Esophagus (tissue), 2 donors: Measurements from ENCODE around the gene PRR11. TPM values are rescaled to one million over a fixed set of nuclear protein-coding genes. Genes with fewer than 3 reads are reported as not detected.

Experiments
- H3K27ac ChIP-seq, 2 donors: one replicate each; pipeline ENCODE4 v1.5.1; 2013; ENCODE audit warnings: low read depth in 2 of 2, mild to moderate bottlenecking in 2 of 2, inconsistent platforms in 1 of 2, low read length in 1 of 2, moderate library complexity in 1 of 2
- H3K27me3 ChIP-seq, 2 donors: one replicate each; pipeline ENCODE4 v1.6.1; 2013; ENCODE audit warnings: low read length in 2 of 2, control low read depth in 1 of 2, mild to moderate bottlenecking in 1 of 2; ENCODE audit not compliant: insufficient read depth in 2 of 2, control insufficient read depth in 1 of 2
- H3K36me3 ChIP-seq, 2 donors: one replicate each; pipeline ENCODE4 v1.6.1; 2013; ENCODE audit warnings: low read length in 1 of 2; ENCODE audit not compliant: control insufficient read depth in 2 of 2, insufficient read depth in 2 of 2
- H3K4me1 ChIP-seq, 2 donors: one replicate each; pipeline ENCODE4 v1.6.1; 2013; ENCODE audit warnings: low read length in 1 of 2; ENCODE audit not compliant: control insufficient read depth in 2 of 2, insufficient read depth in 2 of 2
- H3K4me3 ChIP-seq, 2 donors: one replicate each; pipeline ENCODE4 v1.5.1; 2013; ENCODE audit warnings: low read length in 2 of 2, mild to moderate bottlenecking in 2 of 2, low read depth in 1 of 2, moderate library complexity in 1 of 2
- H3K9me3 ChIP-seq, 2 donors: one replicate each; pipeline ENCODE4 v1.6.1; 2013; ENCODE audit warnings: mild to moderate bottlenecking in 2 of 2, low read depth in 1 of 2, low read length in 1 of 2, moderate library complexity in 1 of 2; ENCODE audit not compliant: control insufficient read depth in 2 of 2, insufficient read depth in 1 of 2
- WGBS, 2 donors: extraction: QIAGEN DNeasy Blood & Tissue Kit; methylation state at CpG; one replicate each; pipeline ENCODE4 v1.1.7; 2013; 5-methylcytosine and 5-hydroxymethylcytosine counted together
- polyA plus RNA-seq, 2 donors: library from polyadenylated mRNA; stranded (reverse); fragments of 200-250 nt; gene quantifications; one replicate each; pipeline ENCODE4 v1.2.3, GENCODE V29; 2013
- donor health status: healthy with polysubstance abuse.
- donor health status: Bipolar disorder and iron deficiency.

Gene PRR11
- polyA plus RNA-seq, 2 donors = 2.7 to 4.4 TPM

DNA sequence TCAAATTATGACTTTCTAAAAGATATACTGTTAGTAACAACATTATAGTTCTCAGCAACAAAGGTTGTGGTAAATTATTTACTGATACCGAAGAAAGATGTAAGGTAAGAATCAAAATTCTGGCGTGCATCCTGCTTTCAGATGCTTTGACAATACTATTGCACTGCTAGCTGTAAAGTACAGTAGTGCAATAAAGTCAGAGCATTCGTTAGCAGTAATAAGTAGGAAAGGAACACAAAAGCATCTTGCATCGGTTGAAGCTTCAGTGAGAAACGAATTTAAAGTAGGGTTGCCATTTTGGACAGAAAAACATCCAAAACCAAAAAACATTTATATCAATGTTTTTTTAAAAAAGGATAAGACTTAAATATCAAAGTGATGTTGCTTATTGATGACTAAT, 4.5 kb upstream of the PRR11 start:
- H3K27me3 ChIP-seq = no peaks in the 10 kb centered on the region
- H3K27ac ChIP-seq = no peak overlapping the region
- no peaks in the 10 kb centered on the region for H3K4me1 ChIP-seq
- H3K9me3 ChIP-seq = no peaks in the 10 kb centered on the region
- 56 to 81% methylated on average over 5 of the region's 5 CpGs for WGBS, 2 donors
- no peak overlapping the region for H3K4me3 ChIP-seq
- no peaks in the 10 kb centered on the region for H3K36me3 ChIP-seq

GRCh38 chr17:59151591-59151990, 4.0 kb upstream of the PRR11 start:
- no peak overlapping the region for H3K4me3 ChIP-seq
- WGBS, 2 donors = 65 to 81% methylated on average over 1 of the region's 1 CpG
- no peaks in the 10 kb centered on the region for H3K9me3 ChIP-seq
- no peaks in the 10 kb centered on the region for H3K4me1 ChIP-seq
- H3K27me3 ChIP-seq = no peaks in the 10 kb centered on the region
- H3K36me3 ChIP-seq = no peaks in the 10 kb centered on the region
- H3K27ac ChIP-seq = no peak overlapping the region

DNA sequence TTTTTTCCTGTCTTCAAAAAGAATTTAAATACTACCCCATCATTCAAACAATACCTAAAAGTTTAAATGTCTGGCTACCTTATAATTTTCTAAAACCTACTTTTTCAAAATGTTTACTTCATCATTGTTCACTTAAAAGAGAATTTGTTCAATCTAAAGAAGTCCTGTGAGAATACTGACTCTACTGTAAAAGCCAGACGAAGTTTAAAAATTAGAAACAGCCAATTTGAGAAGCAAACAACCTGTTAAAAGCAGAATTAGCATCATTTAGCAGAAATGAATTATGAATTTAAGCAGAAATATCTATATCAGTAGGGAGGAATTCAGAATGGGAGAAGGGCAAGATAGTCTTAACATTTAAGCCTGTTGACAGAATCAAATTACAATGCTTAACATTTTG, 2.6 kb upstream of the PRR11 start:
- H3K9me3 ChIP-seq = no peaks in the 10 kb centered on the region
- no peaks in the 10 kb centered on the region for H3K27me3 ChIP-seq
- no peaks in the 10 kb centered on the region for H3K36me3 ChIP-seq
- H3K4me3 ChIP-seq = peak overlapping the region in 1 of 2 donors; percentile 78
- H3K27ac ChIP-seq = no peak overlapping the region
- H3K4me1 ChIP-seq = no peaks in the 10 kb centered on the region
- 45 to 52% methylated on average over 1 of the region's 1 CpG for WGBS, 2 donors

DNA sequence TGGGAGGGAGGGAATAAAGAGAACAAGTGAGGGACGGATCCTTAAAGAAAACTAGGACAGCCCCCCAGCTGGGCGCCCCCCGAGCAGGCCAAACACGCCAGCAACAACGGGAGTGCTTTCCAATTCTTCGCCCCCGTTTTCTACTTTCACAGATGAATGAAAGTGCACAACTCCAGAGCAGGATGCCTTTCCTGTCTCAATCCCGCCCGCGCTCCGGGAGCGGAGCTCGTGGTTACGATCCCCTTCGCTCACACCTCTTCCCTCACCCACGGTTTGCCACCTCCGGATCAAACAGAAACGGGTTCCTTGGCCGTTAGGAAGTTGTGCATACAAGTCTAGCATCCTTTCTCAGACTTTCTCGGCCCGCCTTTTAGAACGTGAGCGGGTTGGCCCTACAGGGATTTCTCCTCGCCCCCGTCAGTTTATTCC, 1.2 kb upstream of the PRR11 start:
- peak overlapping the region; percentile 79 to 94 for H3K27ac ChIP-seq
- no peaks in the 10 kb centered on the region for H3K27me3 ChIP-seq
- no peaks in the 10 kb centered on the region for H3K4me1 ChIP-seq
- no peaks in the 10 kb centered on the region for H3K36me3 ChIP-seq
- 0 to 1% methylated on average over 25 of the region's 25 CpGs for WGBS, 2 donors
- H3K4me3 ChIP-seq = peak overlapping the region; percentile 62 to 78
- no peaks in the 10 kb centered on the region for H3K9me3 ChIP-seq

DNA sequence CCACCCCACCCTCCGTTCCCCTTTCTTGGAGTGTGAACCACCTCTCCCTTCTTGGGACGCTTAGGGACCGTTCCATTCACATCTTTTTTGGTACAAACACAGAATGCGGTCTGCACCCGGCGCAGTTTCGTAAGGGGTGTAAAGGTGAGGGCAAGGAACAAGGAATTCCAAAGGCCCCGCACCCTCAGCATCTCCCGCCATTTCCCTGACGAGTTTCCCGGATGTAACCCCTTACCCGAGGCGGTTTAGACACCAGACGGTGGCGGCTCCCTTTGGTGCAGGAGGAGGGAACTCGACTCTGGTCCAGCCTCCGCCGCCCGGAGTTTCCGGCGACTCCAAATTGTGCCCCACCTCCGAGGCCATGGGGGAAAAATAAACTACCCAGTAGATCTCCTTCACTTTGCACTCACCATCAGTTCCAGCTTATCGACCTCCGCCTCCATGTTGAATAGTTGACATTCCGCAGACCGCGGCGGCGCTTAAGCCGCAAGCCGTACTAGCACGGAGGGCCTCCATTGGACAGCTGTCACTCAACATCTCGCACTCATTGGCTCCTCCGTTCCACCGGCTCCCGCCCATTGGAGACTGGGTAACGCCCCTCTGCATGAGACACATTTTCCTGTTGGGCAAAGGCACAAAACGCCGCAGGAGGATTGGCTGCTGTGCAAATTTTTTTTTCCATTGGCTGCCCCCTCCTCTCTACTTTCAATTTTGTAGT, 666 bp upstream of the PRR11 start, which contains the start of gene SKA2:
TSS of gene SKA2 (minus strand) at position 466 of the 718 bp plus-strand sequence. CDS start at position 443, 23 bp downstream.
- no peaks in the 10 kb centered on the region for H3K27me3 ChIP-seq
- peak within 1 kb of the TSS; percentile 79 to 94 for H3K27ac ChIP-seq
- no peaks in the 10 kb centered on the region for H3K36me3 ChIP-seq
- no peaks in the 10 kb centered on the region for H3K4me1 ChIP-seq
- no peaks in the 10 kb centered on the region for H3K9me3 ChIP-seq
- H3K4me3 ChIP-seq = peak within 1 kb of the TSS; percentile 62 to 78
- WGBS, 2 donors = 0% methylated on average over 39 of the region's 39 CpGs

GRCh38 chr17:59160157-59161025, 4.8 kb downstream of the PRR11 start:
- Histone ChIP-seq H3K9me3 (no peaks in the 10 kb centered on the region), H3K4me3 (no peak overlapping the region), H3K27me3 (no peaks in the 10 kb centered on the region), H3K27ac (no peak overlapping the region), H3K4me1 (no peaks in the 10 kb centered on the region), H3K36me3 (no peaks in the 10 kb centered on the region)
- WGBS, 2 donors = 86 to 91% methylated on average over 9 of the region's 9 CpGs

DNA sequence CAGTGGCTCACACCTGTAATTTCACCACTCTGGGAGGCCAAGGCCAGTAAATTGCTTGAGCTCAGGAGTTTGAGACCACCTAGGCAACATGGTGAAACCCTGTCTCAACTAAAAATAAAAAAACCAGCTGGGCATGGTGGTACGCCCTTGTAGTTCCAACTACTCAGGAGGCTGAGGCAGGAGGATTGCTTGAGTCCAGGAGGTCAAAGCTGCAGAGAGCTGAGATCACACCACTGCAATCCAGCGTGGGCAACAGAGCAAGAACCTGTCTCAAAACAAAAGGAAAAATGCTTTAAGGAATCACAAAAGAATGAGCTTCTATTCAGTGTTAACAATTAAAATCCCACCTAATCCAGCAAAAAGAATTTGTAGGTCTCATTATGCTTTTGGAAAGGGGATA, 5.9 kb downstream of the PRR11 start:
- Histone ChIP-seq H3K4me3 (no peak overlapping the region), H3K9me3 (no peaks in the 10 kb centered on the region), H3K27me3 (no peaks in the 10 kb centered on the region), H3K27ac (no peak overlapping the region), H3K4me1 (no peaks in the 10 kb centered on the region), H3K36me3 (no peaks in the 10 kb centered on the region)
- WGBS, 2 donors = 92 to 96% methylated on average over 2 of the region's 2 CpGs

- WGBS, 2 donors = 59 to 62% methylated on average over 2 of the region's 2 CpGs
- H3K4me3 ChIP-seq = no peak overlapping the region
- no peaks in the 10 kb centered on the region for H3K9me3 ChIP-seq
- no peaks in the 10 kb centered on the region for H3K4me1 ChIP-seq
- H3K27me3 ChIP-seq = no peaks in the 10 kb centered on the region
- H3K36me3 ChIP-seq = no peaks in the 10 kb centered on the region
- no peak overlapping the region for H3K27ac ChIP-seq
Measured at GRCh38 chr17:59165933-59166342, 10.4 kb downstream of the PRR11 start.

GRCh38 chr17:59167571-59168001, 12.0 kb downstream of the PRR11 start:
- Histone ChIP-seq H3K27me3 (no peaks in the 10 kb centered on the region), H3K9me3 (no peaks in the 10 kb centered on the region), H3K4me3 (no peak overlapping the region), H3K4me1 (no peaks in the 10 kb centered on the region), H3K27ac (no peak overlapping the region), H3K36me3 (peaks cover 0 to 3% of the 10 kb centered on the region in 2 donors)
- 77 to 87% methylated on average over 2 of the region's 2 CpGs for WGBS, 2 donors
